GM04504 (cell line): Measurements from ENCODE around the gene SAA2.
A peak's percentile ranks its signal among the peaks of the same experiment; 100 is the strongest.
"Not testable (repeated sequence)": the region's sequence is repeated elsewhere in the genome, so short reads cannot be mapped to it uniquely, and the experiment has no call there.

ENCODE experiments used
- DNase-seq: peaks from one replicate; pipeline ENCODE4 v3.0.0-alpha.2; 2012; ENCODE audit warnings: low read depth

SAA2 gene

DNA sequence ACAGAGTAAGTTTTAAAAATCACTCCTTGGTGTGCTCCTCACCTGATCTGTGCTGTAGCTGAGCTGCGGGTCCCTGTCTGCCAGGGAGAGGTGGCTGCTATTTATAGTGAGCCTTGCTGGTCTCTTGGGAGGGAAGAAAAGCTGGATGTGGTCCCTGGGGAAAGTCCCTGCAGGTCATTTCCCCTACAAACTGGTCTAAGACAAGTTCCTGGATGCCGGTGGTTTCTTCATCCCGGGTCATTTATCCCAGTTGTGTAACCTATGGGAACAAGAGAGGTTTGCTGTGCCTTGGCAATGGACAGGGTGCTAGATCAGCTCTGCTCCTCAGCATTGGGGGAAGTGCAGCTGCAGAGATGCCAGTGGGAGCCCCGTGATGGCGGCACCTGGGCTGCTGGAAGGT, at the start of gene SAA2:
SAA2 (minus strand) TSS at position 108 of the 400 bp plus-strand sequence. CDS start 657 bp downstream, outside the sequence.
- no peak for DNase-seq

DNA sequence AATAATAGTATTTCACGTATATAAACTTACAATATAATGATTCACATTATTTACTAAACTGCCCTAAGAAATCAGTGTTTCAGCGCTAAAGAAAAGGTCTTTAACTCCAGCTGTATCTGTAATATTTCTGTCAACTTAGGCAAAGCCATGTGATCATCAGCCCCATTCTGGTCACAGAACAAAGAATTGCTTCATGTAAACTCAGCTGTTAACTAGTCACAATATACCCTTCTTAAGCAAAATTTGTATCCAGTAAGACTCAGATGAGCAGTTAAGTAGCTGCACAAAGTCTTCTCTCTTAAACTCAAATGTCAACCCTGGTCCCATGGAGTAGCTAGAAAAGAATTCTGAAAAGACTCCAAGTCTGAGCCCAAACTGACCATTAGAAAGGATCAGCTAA, 46.8 kb upstream of the SAA2 start:
- no peak for DNase-seq

- DNase-seq, result no peak
Observed at GRCh38 chr11:18294862-18295261, 46.4 kb upstream of the SAA2 start.

- DNase-seq, result no peak
Observed at GRCh38 chr11:18288911-18289310, 40.4 kb upstream of the SAA2 start.

- DNase-seq, result no peak
Observed at GRCh38 chr11:18285841-18286240, 37.4 kb upstream of the SAA2 start.

DNA sequence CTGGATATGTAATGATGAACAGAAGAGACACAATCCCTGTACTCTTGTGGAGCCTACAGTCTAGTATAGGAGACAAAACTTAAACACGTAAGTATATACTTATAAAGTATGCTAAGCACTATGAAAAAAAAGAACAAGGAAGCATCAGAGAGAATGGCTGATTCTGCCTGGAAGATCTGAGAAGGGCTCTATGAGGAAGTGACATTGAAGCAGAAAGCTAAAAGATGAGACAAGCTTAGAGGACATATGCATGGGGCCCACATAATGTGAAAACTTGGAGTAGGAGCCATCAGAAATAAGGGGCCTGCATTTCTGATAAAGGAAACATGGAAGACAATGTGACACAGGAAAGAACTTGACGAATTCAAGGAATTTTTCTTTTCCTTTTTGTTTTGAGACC, 34.2 kb upstream of the SAA2 start:
- no peak for DNase-seq

GRCh38 chr11:18280438-18281045, 32.1 kb upstream of the SAA2 start:
- DNase-seq, result no peak

DNA sequence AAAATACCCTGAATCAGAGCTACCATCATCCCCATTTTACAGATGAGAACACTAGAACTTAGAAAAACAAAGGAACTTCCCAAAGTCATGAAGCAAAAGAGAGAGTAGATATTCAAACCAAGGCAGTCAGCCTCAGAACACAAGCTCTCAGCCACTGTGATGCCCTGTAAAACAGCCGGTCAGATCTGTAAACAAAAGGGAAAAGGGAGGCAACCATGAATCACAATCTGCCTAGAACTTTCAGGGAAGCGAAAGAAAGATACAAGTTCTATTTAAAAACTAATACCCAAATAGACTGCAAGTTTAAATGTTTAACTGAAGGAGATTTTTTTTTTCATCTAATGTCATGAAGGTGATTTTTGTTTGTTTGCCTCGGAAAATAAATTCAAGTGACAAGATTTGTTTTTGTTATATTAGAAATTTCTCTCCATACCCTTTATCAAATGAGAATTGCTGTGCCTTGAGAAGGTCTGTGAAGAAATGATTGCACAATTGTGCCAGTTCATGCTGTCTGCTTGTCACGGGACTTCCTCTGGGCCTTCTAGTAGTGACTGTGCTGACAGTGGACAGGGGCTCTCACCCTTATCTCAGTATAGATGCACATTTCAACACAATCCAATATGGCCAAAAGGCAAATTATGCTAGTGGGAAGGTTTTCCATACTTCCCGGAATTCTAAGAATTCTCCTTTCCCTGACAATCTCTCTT, 29.2 kb upstream of the SAA2 start:
- DNase-seq, result no peak

GRCh38 chr11:18271206-18271605, 22.7 kb upstream of the SAA2 start:
- no peak for DNase-seq

- no peak for DNase-seq
Observed at GRCh38 chr11:18270102-18270501, 21.6 kb upstream of the SAA2 start.

DNA sequence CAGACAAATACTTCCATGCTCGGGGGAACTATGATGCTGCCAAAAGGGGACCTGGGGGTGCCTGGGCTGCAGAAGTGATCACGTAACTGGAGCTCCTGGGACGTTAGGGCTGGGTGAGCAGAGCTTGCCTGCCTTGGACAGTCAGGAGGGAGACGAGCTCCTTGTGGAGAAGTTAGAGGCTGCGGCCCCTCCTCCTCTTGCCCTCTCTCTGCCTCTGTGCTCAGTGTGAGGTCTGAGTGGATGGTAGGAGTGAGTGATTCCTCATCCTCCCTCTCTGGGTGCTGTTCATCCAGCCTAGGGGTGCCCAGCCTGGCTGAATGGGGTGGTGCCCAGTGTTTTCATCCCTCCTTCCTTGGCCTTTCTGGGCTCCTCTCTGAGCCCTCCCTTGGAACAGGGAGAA, 20.8 kb upstream of the SAA2 start:
- DNase-seq, result not testable (repeated sequence)

DNA sequence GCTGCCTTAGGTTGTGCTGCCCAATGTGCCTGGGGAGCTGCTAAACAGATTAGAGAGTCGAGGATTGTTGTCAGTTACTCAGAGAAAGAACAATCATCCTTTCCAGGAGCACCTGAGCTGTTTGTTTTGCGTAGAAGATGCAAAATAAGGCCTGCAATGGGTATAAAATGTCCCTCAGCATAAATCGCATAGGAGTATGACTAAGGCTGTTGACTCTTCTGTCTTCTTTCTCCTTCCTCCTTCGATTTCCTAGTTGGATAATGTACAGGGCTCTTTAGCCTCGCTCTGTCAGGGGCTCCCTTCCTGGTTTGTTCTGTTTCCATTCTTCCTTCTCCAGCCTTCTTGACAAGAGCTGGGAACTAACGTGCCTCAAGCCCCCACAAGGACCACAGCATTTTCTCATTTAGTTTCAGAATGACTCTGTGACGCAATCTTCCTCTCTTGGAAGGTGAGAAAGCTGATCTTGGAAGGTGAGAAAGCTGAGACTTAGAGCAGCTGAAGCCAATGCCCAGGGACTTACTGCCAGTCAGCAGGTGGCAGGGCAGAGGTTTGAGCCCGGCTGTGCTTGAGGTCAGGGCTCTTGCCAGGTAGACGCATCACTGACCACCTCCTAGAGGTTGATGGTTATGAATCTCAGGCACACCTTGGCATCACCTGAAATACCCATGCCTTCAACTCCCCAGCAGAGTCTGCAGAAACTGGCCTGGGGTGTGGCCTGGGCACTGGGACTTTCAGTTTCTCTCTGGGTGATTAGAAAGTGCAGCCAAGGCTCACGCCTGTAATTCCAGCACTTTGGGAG, 19.1 kb upstream of the SAA2 start:
- DNase-seq, result not testable (repeated sequence)

GRCh38 chr11:18265949-18266348, 17.5 kb upstream of the SAA2 start, which contains the start of gene SAA1:
TSS of gene SAA1 (plus strand) at chr11:18266264. CDS start at chr11:18266888, 624 bp downstream.
- no peak for DNase-seq

DNA sequence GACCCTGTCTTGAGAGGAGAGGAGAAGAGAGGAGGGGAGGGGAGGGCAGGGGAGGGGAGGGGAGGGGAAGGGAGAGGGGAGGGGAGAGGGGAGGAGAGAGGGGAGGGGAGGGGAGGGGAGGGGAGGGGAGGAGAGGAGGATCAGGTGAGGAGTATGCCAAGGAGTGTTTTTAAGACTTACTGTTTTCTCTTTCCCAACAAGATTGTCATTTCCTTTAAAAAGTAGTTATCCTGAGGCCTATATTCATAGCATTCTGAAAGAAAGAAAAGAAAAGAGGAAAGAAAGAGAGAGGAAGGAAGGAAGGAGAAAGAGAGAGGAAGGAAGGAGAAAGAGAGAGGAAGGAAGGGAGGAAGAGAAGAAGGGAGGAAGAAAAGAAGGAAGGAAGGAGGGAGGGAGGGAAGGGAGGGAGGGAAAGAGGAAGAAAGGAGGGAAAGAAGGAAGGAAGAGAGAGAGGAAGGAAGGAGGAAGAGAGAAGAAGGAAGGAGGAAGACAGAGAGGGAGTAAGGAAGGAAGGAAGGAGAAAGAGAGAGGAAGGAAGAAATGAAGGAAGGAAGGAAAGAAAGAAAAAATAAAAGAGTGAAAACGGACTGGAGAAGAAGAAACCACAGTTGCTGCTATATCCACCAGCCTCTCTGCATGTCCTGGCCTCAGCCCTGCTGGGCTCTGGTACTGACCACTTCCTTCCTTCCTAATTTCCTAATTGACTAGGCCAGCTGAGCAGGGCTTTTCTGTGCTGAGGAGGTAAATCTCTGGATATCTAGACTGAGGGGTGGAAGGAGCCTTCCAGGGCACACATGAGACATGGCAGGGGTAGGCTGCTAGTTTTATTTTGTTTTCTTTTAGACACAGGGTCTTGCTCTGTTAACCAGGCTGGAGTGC, 16.4 kb upstream of the SAA2 start:
- no peak for DNase-seq

- DNase-seq, result no peak
Observed at GRCh38 chr11:18264035-18264434, 15.6 kb upstream of the SAA2 start.

DNA sequence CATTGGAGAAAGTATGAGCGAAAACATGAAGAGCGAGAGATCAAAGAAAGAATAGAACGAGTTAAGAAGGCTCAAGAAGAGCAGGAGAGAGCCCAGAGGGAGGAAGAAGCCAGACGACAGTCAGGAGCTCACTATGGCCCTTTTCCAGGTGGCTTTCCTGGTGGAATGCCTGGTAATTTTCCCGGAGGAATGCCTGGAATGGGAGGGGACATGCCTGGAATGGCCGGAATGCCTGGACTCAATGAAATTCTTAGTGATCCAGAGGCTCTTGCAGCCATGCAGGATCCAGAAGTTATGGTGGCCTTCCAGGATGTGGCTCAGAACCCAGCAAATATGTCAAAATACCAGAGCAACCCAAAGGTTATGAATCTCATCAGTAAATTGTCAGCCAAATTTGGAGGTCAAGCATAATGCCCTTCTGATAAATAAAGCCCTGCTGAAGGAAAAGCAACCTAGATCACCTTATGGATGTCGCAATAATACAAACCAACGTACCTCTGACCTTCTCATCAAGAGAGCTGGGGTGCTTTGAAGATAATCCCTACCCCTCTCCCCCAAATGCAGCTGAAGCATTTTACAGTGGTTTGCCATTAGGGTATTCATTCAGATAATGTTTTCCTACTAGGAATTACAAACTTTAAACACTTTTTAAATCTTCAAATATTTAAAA, 14.3 kb upstream of the SAA2 start:
- peak; percentile 6 for DNase-seq

- DNase-seq, result no peak
Observed at GRCh38 chr11:18261721-18262120, 13.3 kb upstream of the SAA2 start.

DNA sequence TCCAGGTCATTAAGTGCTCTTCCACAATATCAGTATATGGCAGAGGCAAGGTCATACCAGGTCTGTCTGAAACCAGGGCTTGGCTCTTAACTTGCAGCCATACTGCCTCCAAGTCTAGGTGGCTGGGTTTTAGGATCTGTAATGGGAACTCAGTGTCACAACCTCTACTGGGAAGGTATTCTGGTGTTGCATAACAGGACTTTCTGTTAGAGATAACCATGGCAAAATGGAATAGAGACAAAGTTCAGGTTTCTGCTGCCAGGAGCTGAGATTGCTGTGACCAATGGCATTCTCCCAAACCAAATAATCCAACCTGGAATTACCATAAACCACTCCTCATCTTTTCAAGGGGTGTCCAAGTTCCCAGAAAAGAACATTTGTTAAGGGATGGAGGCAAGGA, 10.8 kb upstream of the SAA2 start:
- DNase-seq, result no peak

- no peak for DNase-seq
Observed at GRCh38 chr11:18254781-18255361, 6.4 kb upstream of the SAA2 start.

DNA sequence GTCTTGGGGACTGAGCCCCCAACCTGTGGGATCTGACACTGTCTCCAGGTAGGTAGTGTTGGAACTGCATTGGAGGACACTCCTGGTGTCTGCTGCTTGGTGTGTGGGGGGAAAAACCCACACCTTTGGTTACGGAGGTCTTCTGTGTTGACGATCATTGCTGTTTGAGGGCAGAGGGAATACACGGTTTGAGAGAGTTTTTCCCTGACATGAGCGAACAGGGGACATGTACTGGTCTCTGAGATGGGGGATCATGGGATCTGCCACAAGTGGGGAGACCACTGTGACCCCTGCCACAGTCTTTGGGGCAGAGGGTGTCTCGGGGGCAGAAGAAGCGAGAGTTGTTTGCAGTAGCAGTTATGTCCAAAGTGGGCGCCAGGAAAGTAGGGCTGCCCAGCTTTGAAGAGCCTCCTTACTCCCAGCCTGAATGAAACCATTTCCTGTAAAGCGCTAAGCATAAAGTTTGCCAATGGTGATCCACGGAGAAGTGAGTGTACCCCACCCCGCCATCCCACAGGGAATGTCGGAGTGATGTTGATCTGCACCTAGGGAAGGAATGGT, 5.4 kb upstream of the SAA2 start:
- DNase-seq, result no peak

- DNase-seq, result no peak
Observed at GRCh38 chr11:18253233-18253632, 4.8 kb upstream of the SAA2 start.
